K562 (cell line): ENCODE measurements around the gene NT5C3B. TPM values are rescaled to one million over a fixed set of nuclear protein-coding genes. Genes with fewer than 3 reads are reported as not detected.

ENCODE experiments used
- ATAC-seq: fragments of 200-7000 bp; cut with Tn5 transposase; 3 replicates; pipeline ENCODE4 v1.9.1; 2020; ENCODE audit warnings: moderate library complexity
- BruUV-seq: library from RNA; stranded (reverse); fragments of 400-500 nt; replicated peaks from 2 replicates; lab custom pipeline; 2021; lab: Mats Ljungman, UMichigan
- CTCF ChIA-PET: fragments of 300-600 bp; formaldehyde crosslinking; extraction: SDS; loops from one replicate; lab custom pipeline; 2021; ENCODE audit warnings: low intra/inter-chr PET ratio; lab: Yijun Ruan, JAX
- POLR2A ChIA-PET: fragments of 300-600, 350-650 bp; sonication (Branson Sonifier 250); formaldehyde crosslinking; extraction: SDS; loops from one replicate; lab custom pipeline; 2021; ENCODE audit warnings: antibody characterized with exemption, inconsistent platforms; lab: Yijun Ruan, JAX
- DNase-seq, 4 experiments: peaks; one replicate each; pipeline versions ENCODE4 v3.0.0 to v3.0.0-alpha.2; 2011 to 2018; ENCODE audit warnings: low spot score in 3 of 4, mixed read lengths in 3 of 4; ENCODE audit errors: extremely low read depth in 1 of 4
- FAIRE-seq: peaks from 2 replicates; lab custom pipeline; 2011; peaks lifted over from hg19 to GRCh38; lab: Jason Lieb, UNC
- H2AFZ ChIP-seq: 2 replicates; pipeline ENCODE4 v1.6.0; 2011; ENCODE audit warnings: low read depth, low read length, control low read depth, inconsistent platforms
- H3K27ac ChIP-seq: fragments of 200-600 bp; 3 replicates; pipeline ENCODE4 v1.8.0; 2011; ENCODE audit warnings: low read depth, mild to moderate bottlenecking, control low read depth, inconsistent platforms, low read length, moderate library complexity, mixed read lengths; ENCODE audit errors: extremely low read depth
- H3K27me3 ChIP-seq, 2 experiments: fragments of 300-600 bp in 1 of 2; 2 replicates in 1 of 2; 3 replicates in 1 of 2; pipeline versions ENCODE4 v1.6.0 to v1.8.0; 2011; ENCODE audit warnings: inconsistent platforms in 2 of 2, low read length in 2 of 2, mild to moderate bottlenecking in 1 of 2, mixed read lengths in 1 of 2, moderate library complexity in 1 of 2; ENCODE audit not compliant: control insufficient read depth in 2 of 2, insufficient read depth in 2 of 2
- H3K36me3 ChIP-seq: fragments of 300-600 bp; 3 replicates; pipeline ENCODE4 v1.8.0; 2011; ENCODE audit warnings: mild to moderate bottlenecking, low read length, inconsistent platforms; ENCODE audit not compliant: control insufficient read depth, insufficient read depth
- H3K4me1 ChIP-seq, 2 experiments: fragments of 200-600 bp in 1 of 2; replicated peaks in 1 of 2; 2 replicates in 1 of 2; 3 replicates in 1 of 2; pipeline versions ENCODE4 v1.5.1 to v1.8.0; 2011; ENCODE audit warnings: inconsistent platforms in 2 of 2, low read length in 2 of 2, mild to moderate bottlenecking in 1 of 2, mixed read lengths in 1 of 2, moderate library complexity in 1 of 2; ENCODE audit not compliant: control insufficient read depth in 2 of 2, insufficient read depth in 2 of 2
- H3K4me2 ChIP-seq: 2 replicates; pipeline ENCODE4 v1.6.1; 2011; ENCODE audit warnings: low read length, control low read depth, inconsistent platforms, mixed read lengths; ENCODE audit not compliant: insufficient read depth
- H3K4me3 ChIP-seq: fragments of 200-600 bp; sonication (generic), shearing (Covaris generic); 2 replicates; pipeline ENCODE4 v1.5.1; 2016; ENCODE audit warnings: control low read depth, inconsistent platforms
- H3K79me2 ChIP-seq: fragments of 200-600 bp; 3 replicates; pipeline ENCODE4 v1.8.0; 2011; ENCODE audit warnings: low read length, inconsistent platforms; ENCODE audit not compliant: control insufficient read depth, insufficient read depth
- H3K9ac ChIP-seq, 2 experiments: 2 replicates each; pipeline versions ENCODE4 v1.6.0 to v1.6.1; 2011; ENCODE audit warnings: low read depth in 2 of 2, low read length in 2 of 2, control low read depth in 1 of 2, inconsistent platforms in 1 of 2, mild to moderate bottlenecking in 1 of 2, mixed read lengths in 1 of 2; ENCODE audit not compliant: insufficient read depth in 1 of 2
- H3K9me1 ChIP-seq: one replicate; pipeline ENCODE4 v1.6.0; 2011; ENCODE audit warnings: inconsistent platforms, mild to moderate bottlenecking, low read length, moderate library complexity; ENCODE audit not compliant: control insufficient read depth, insufficient read depth
- H3K9me3 ChIP-seq: replicated peaks from 2 replicates; pipeline ENCODE4 v1.5.1; 2011; ENCODE audit warnings: low read depth, low read length, inconsistent platforms; ENCODE audit not compliant: control insufficient read depth, insufficient read depth
- H4K20me1 ChIP-seq: replicated peaks from 2 replicates; pipeline ENCODE4 v1.6.1; 2011; ENCODE audit warnings: low read length, inconsistent platforms, mixed read lengths; ENCODE audit not compliant: control insufficient read depth, insufficient read depth
- CEBPB ChIP-seq: fragments of 450-650 bp; IDR thresholded peaks from 2 replicates; pipeline ENCODE4 v1.6.1; 2016; ENCODE audit warnings: missing genetic modification characterization, missing compliant biosample characterization
- POLR3A ChIP-seq: IDR thresholded peaks from 2 replicates; pipeline ENCODE4 v1.6.1; 2011; ENCODE audit warnings: borderline replicate concordance, mild to moderate bottlenecking, moderate library complexity; ENCODE audit not compliant: insufficient read length, insufficient read depth; ENCODE audit errors: extremely low read depth
- WGBS: fragments of 100-300 bp; shearing (Covaris generic); methylation state at CpG from one replicate; pipeline ENCODE4 v1.1.6; 2016; ENCODE audit warnings: low coverage, mixed read lengths; ENCODE audit not compliant: insufficient coverage; ENCODE audit errors: missing lambda C conversion rate; 5-methylcytosine and 5-hydroxymethylcytosine counted together
- in situ Hi-C: fragments of 300-500 bp; cut with MboI; formaldehyde crosslinking; loops from 4 replicates; pipeline ENCODE4 v1.15.0; 2018; ENCODE audit warnings: inconsistent platforms, mixed read lengths
- intact Hi-C: fragments of 100-400 bp; cut with micrococcal nuclease; formaldehyde crosslinking; loops from 2 replicates; pipeline ENCODE4 v1.14.2; 2022
- polyA plus RNA-seq, 8 experiments: library from polyadenylated mRNA; depleted of rRNA in 4 of 8; stranded (reverse) in 5 of 8; unstranded in 3 of 8; fragments of >200 nt; fragmentation: Nextera tagmentation in 2 of 8; fragmentation: Illumina TruSeq in 1 of 8; extraction: Ambion mirVana in 2 of 8; extraction: Trizol in 1 of 8; gene quantifications; 2 replicates each; pipeline versions ENCODE4 v1.2.1 to v1.2.3, GENCODE V29; 2011 to 2014; ENCODE audit warnings: inconsistent platforms in 1 of 8, missing spikeins in 1 of 8
- total RNA-seq, 7 experiments: library from RNA; depleted of rRNA in 6 of 7; stranded (reverse); fragments of >200 nt in 6 of 7; fragmentation: Illumina TruSeq in 2 of 7; extraction: Trizol in 2 of 7; gene quantifications; 2 replicates each; pipeline versions ENCODE4 v1.2.1 to v1.2.3, GENCODE V29; 2011 to 2021; ENCODE audit warnings: low replicate concordance in 1 of 7
- TF ChIP-seq, protein P1 (sequence below): fragments of 200-800 bp; sonication (Bioruptor generic); IDR thresholded peaks from 2 replicates; pipeline ENCODE4 v1.6.1; 2017; ENCODE audit warnings: missing genetic modification characterization, missing compliant biosample characterization
- TF ChIP-seq, protein P2 (sequence below): fragments of 450-650 bp; IDR thresholded peaks from 2 replicates; pipeline ENCODE4 v1.6.1; 2018; ENCODE audit not compliant: partially characterized antibody

Gene NT5C3B
- total and polyA plus RNA-seq, 9 of the 15 experiments (the other 6 are each of a cell fraction or from before 2014, with no cell fraction given) = 2.0 to 166 (median 85.0) TPM

DNA sequence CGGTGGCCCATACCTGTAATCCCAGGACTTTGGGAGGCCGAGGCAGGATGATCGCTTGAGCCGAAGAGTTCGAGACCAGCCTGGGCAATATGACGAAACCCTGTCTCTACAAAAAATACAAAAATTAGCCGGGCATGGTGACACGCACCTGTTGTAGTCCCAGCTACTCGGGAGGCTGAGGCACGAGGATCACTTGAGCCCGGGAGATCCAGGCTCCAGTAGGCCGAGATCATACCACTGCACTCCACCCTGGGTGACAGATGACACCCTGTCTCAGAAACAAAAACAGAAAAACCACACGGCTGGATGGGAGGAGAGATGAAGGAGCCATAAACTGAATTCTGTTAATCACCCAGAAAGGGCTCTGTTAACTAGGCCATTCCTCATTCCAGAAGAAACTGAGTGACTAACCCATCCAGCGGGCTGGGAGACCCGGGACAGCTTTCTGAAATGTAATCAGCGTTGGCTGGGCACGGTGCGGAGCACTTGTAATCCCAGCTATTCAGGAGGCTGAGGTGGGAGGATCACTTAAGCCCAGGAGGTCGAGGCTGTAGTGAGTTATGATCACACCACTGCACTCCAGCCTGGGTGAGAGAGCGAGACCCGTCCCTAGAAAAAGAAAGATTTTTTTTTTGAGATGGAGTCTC is 641 bp upstream of the NT5C3B start:
- Histone ChIP-seq H3K79me2 (peaks cover 17% of the 10 kb centered on the region), H3K9me3 (no peaks in the 10 kb centered on the region), H3K4me3 (peak overlapping the region; percentile 77), H3K27me3 (no peaks in the 10 kb centered on the region), H2AFZ (peak overlapping the region; percentile 92), H4K20me1 (no peaks in the 10 kb centered on the region), H3K9me1 (no peaks in the 10 kb centered on the region), H3K4me1 (peaks cover 7 to 15% of the 10 kb centered on the region in 2 experiments; a peak in 4 of 5 replicates), H3K27ac (peak overlapping the region; percentile 3; the same call in 1 of the 3 replicates), H3K36me3 (peaks cover 25% of the 10 kb centered on the region; the same call in 2 of the 3 replicates), H3K9ac (peak overlapping the region; percentile 47 to 53; a peak in 3 of 4 replicates), H3K4me2 (peak overlapping the region; percentile 89)
- no peak for FAIRE-seq
- intact Hi-C loops (no loop called here), in situ Hi-C loops (no loop called here)
- CTCF ChIA-PET = no interaction called here
- no peak for DNase-seq
- peak; percentile 3; the same call in 1 of the 3 replicates for ATAC-seq
- POLR2A ChIA-PET = interaction anchor here (0.7 to 1.7 kb wide), 3 partner anchors 12 to 342 kb away, joined by 3 to 6 read pairs (median 4); no protein-coding TSS in a partner anchor
- 32% methylated on average over 21 of the region's 21 CpGs for WGBS
- no TSS peak for BruUV-seq
- TF ChIP-seq POLR3A (no peak), CEBPB (tag) (peak; percentile 47)
- TF ChIP-seq, protein P1, sequence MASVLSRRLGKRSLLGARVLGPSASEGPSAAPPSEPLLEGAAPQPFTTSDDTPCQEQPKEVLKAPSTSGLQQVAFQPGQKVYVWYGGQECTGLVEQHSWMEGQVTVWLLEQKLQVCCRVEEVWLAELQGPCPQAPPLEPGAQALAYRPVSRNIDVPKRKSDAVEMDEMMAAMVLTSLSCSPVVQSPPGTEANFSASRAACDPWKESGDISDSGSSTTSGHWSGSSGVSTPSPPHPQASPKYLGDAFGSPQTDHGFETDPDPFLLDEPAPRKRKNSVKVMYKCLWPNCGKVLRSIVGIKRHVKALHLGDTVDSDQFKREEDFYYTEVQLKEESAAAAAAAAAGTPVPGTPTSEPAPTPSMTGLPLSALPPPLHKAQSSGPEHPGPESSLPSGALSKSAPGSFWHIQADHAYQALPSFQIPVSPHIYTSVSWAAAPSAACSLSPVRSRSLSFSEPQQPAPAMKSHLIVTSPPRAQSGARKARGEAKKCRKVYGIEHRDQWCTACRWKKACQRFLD (CRISPR knock-in tag) = 0 out of 2 replicates have a peak, but pooled peaks have one; percentile 5
- TF ChIP-seq, protein P2, sequence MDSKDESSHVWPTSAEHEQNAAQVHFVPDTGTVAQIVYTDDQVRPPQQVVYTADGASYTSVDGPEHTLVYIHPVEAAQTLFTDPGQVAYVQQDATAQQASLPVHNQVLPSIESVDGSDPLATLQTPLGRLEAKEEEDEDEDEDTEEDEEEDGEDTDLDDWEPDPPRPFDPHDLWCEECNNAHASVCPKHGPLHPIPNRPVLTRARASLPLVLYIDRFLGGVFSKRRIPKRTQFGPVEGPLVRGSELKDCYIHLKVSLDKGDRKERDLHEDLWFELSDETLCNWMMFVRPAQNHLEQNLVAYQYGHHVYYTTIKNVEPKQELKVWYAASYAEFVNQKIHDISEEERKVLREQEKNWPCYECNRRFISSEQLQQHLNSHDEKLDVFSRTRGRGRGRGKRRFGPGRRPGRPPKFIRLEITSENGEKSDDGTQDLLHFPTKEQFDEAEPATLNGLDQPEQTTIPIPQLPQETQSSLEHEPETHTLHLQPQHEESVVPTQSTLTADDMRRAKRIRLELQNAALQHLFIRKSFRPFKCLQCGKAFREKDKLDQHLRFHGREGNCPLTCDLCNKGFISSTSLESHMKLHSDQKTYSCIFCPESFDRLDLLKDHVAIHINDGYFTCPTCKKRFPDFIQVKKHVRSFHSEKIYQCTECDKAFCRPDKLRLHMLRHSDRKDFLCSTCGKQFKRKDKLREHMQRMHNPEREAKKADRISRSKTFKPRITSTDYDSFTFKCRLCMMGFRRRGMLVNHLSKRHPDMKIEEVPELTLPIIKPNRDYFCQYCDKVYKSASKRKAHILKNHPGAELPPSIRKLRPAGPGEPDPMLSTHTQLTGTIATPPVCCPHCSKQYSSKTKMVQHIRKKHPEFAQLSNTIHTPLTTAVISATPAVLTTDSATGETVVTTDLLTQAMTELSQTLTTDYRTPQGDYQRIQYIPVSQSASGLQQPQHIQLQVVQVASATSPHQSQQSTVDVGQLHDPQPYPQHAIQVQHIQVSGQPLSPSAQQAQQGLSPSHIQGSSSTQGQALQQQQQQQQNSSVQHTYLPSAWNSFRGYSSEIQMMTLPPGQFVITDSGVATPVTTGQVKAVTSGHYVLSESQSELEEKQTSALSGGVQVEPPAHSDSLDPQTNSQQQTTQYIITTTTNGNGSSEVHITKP = peak; percentile 48
